HCT116 (cell line): Measurements from ENCODE around the gene TBC1D30. TPM values are rescaled to one million over a fixed set of nuclear protein-coding genes. Genes with fewer than 3 reads are reported as not detected.

Experiments used
- ATAC-seq: fragments of 200-7000 bp; cut with Tn5 transposase; 2 replicates; pipeline ENCODE4 v1.9.1; 2020; ENCODE audit warnings: mild to moderate bottlenecking, moderate library complexity
- BruUV-seq: library from RNA; stranded (reverse); fragments of 400-500 nt; replicated peaks from 2 replicates; lab custom pipeline; 2021; lab: Mats Ljungman, UMichigan
- CTCF ChIA-PET: fragments of 300-600 bp; sonication (Branson Sonifier 250); formaldehyde crosslinking; loops from one replicate; lab custom pipeline; 2021; ENCODE audit warnings: antibody characterized with exemption; lab: Charles Lee
- POLR2A ChIA-PET: fragments of 300-600, 350-600 bp; sonication (Branson Sonifier 250); formaldehyde crosslinking; loops from one replicate; lab custom pipeline; 2021; ENCODE audit warnings: antibody characterized with exemption; lab: Charles Lee
- RAD21 ChIA-PET, 2 experiments: fragments of 300-600 bp; sonication (Branson Sonifier 250); formaldehyde crosslinking; loops; one replicate each; lab custom pipeline; 2023; ENCODE audit warnings: low total read pairs in 2 of 2; ENCODE audit not compliant: uncharacterized antibody in 2 of 2, unreplicated experiment in 2 of 2, low non-redundant PET in 1 of 2; lab: Charles Lee
- DNase-seq: peaks from one replicate; pipeline ENCODE4 v3.0.0-alpha.2; 2010; ENCODE audit warnings: low read depth, low spot score
- H2AFZ ChIP-seq: fragments of 200-600 bp; shearing (Covaris generic), sonication (generic); 2 replicates; pipeline ENCODE4 v1.6.1; 2017; ENCODE audit warnings: low read depth, mixed run types, mixed read lengths, antibody characterized with exemption, low read length; ENCODE audit not compliant: poor library complexity, severe bottlenecking
- H3K27ac ChIP-seq: 2 replicates; pipeline ENCODE4 v1.5.1; 2012; ENCODE audit warnings: low read depth, low read length
- H3K27me3 ChIP-seq: fragments of 200-600 bp; sonication (generic); 2 replicates; pipeline ENCODE4 v1.6.1; 2016; ENCODE audit warnings: mixed run types, low read length, mixed read lengths; ENCODE audit not compliant: insufficient read depth
- H3K36me3 ChIP-seq, 2 experiments: fragments of 200-500 bp in 1 of 2; fragments of 200-600 bp in 1 of 2; sonication (Bioruptor generic) in 1 of 2; sonication (generic) in 1 of 2; 2 replicates each; pipeline versions ENCODE4 v1.5.1 to v1.6.1; 2014 to 2016; ENCODE audit warnings: low read length in 2 of 2, inconsistent platforms in 1 of 2, mixed read lengths in 1 of 2, mixed run types in 1 of 2; ENCODE audit not compliant: insufficient read depth in 2 of 2, control insufficient read depth in 1 of 2
- H3K4me1 ChIP-seq, 2 experiments: fragments of 200-600 bp in 1 of 2; sonication (generic) in 1 of 2; 2 replicates each; pipeline versions ENCODE4 v1.5.1 to v1.6.1; 2012 to 2017; ENCODE audit warnings: low read length in 2 of 2, inconsistent platforms in 1 of 2, mild to moderate bottlenecking in 1 of 2, mixed read lengths in 1 of 2, mixed run types in 1 of 2, moderate library complexity in 1 of 2; ENCODE audit not compliant: insufficient read depth in 2 of 2, control insufficient read depth in 1 of 2
- H3K4me2 ChIP-seq: fragments of 200-600 bp; sonication (generic); 2 replicates; pipeline ENCODE4 v1.6.1; 2017; ENCODE audit warnings: mixed run types, low read length, mixed read lengths
- H3K4me3 ChIP-seq, 2 experiments: fragments of 200-600 bp in 1 of 2; sonication (generic) in 1 of 2; replicated peaks in 1 of 2; 2 replicates each; pipeline ENCODE4 v1.5.1; 2011 to 2016; ENCODE audit warnings: low read length in 2 of 2, control low read depth in 1 of 2, low read depth in 1 of 2, mild to moderate bottlenecking in 1 of 2, mixed read lengths in 1 of 2, mixed run types in 1 of 2
- H3K79me2 ChIP-seq: fragments of 200-600 bp; sonication (generic); 2 replicates; pipeline ENCODE4 v1.6.1; 2017; ENCODE audit warnings: mild to moderate bottlenecking, mixed run types, low read length, moderate library complexity, mixed read lengths; ENCODE audit not compliant: insufficient read depth
- H3K9ac ChIP-seq: fragments of 200-600 bp; sonication (generic); 2 replicates; pipeline ENCODE4 v1.6.1; 2016; ENCODE audit warnings: low read length, mixed read lengths
- H3K9me2 ChIP-seq: fragments of 200-600 bp; sonication (generic), shearing (Covaris generic); 2 replicates; pipeline ENCODE4 v1.6.1; 2017; ENCODE audit warnings: mixed run types, mild to moderate bottlenecking, moderate library complexity; ENCODE audit not compliant: insufficient read depth
- H3K9me3 ChIP-seq, 2 experiments: fragments of 200-500 bp in 1 of 2; fragments of 200-600 bp in 1 of 2; sonication (Bioruptor generic) in 1 of 2; sonication (generic) in 1 of 2; 2 replicates each; pipeline ENCODE4 v1.6.1; 2014 to 2017; ENCODE audit warnings: low read length in 2 of 2, mixed read lengths in 2 of 2, inconsistent platforms in 1 of 2, low read depth in 1 of 2, mild to moderate bottlenecking in 1 of 2, mixed run types in 1 of 2, moderate library complexity in 1 of 2; ENCODE audit not compliant: control insufficient read depth in 1 of 2, insufficient read depth in 1 of 2
- H4K20me1 ChIP-seq: fragments of 200-600 bp; sonication (generic), shearing (Covaris generic); 2 replicates; pipeline ENCODE4 v1.6.1; 2017; ENCODE audit warnings: mixed run types, mild to moderate bottlenecking, moderate library complexity; ENCODE audit not compliant: insufficient read depth
- CTCF ChIP-seq, 3 experiments: fragments of 200-600 bp in 1 of 3; sonication (generic) in 1 of 3; IDR thresholded peaks in 2 of 3; conservative IDR thresholded peaks in 1 of 3; 2 replicates each; pipeline ENCODE4 v1.5.1; 2012 to 2017; ENCODE audit warnings: low read depth in 2 of 3, low read length in 2 of 3, antibody characterized with exemption in 1 of 3, borderline replicate concordance in 1 of 3, control low read depth in 1 of 3, mild to moderate bottlenecking in 1 of 3, mixed read lengths in 1 of 3, mixed run types in 1 of 3, moderate library complexity in 1 of 3; ENCODE audit not compliant: insufficient read depth in 1 of 3
- ZBTB33 ChIP-seq: IDR thresholded peaks from 2 replicates; pipeline ENCODE4 v1.6.1; 2011; ENCODE audit warnings: mild to moderate bottlenecking, low read length, moderate library complexity; ENCODE audit not compliant: insufficient replicate concordance; ENCODE audit errors: extremely low read depth
- intact Hi-C: fragments of 100-400 bp; cut with micrococcal nuclease; formaldehyde crosslinking; loops from 2 replicates; pipeline ENCODE4 v1.10.0; 2022
- total RNA-seq: library from RNA; stranded (reverse); gene quantifications from one replicate; pipeline ENCODE4 v1.2.1, GENCODE V29; 2021; ENCODE audit not compliant: unreplicated experiment

The TBC1D30 gene
- total RNA-seq, 1 experiment from 2014 or later: 24.1 TPM

- BruUV-seq: no TSS peak
- POLR2A ChIA-PET: no interaction called here
- Histone ChIP-seq H3K79me2 (no peaks in the 10 kb centered on the region), H3K4me2 (no peak overlapping the region), H4K20me1 (no peaks in the 10 kb centered on the region), H3K4me1 (no peaks in the 10 kb centered on the region), H3K27me3 (no peaks in the 10 kb centered on the region), H3K4me3 (no peak overlapping the region), H3K27ac (no peak overlapping the region), H3K9me3 (no peaks in the 10 kb centered on the region), H2AFZ (no peak overlapping the region), H3K9me2 (no peaks in the 10 kb centered on the region), H3K36me3 (no peaks in the 10 kb centered on the region), H3K9ac (no peak overlapping the region)
- ATAC-seq: peak; percentile 64
- DNase-seq: no peak
- RAD21 ChIA-PET: no interaction called here
- CTCF ChIA-PET: interaction anchor here (1.9 kb wide), 1 partner anchor 82 kb away, joined by 11 read pairs; no protein-coding TSS in a partner anchor
- intact Hi-C loops: no loop called here
- TF ChIP-seq ZBTB33 (no peak), CTCF (IDR thresholded peaks at IDR 0.05 in 2 of 3, conservative IDR thresholded peaks at IDR 0.05 in 1 of 3; ENCODE audit: borderline replicate concordance in 1 of 3, insufficient read depth in 1 of 3, low read depth in 2 of 3, low read length in 2 of 3) (peak in 1 of 3 experiments; percentile 21; a peak in 2 of 6 replicates)
Measured at GRCh38 chr12:64883264-64884163, 59.1 kb downstream of the TBC1D30 start.
